ENCODE measurements around the gene ZNF182. TPM values are rescaled to one million over a fixed set of nuclear protein-coding genes. Genes with fewer than 3 reads are reported as not detected.
A peak's percentile ranks its signal among the peaks of the same experiment; 100 is the strongest.

Gene ZNF182
- total and polyA plus RNA-seq, 7 donors: 0.60 to 6.4 (median 3.9) TPM

GRCh38 chrX:48002929-48003328 lies 860 bp downstream of the ZNF182 start:
- Histone ChIP-seq H3K4me3 (peak overlapping the region; percentile 44 to 59 (median 58)), H3K9me3 (no peaks in the 10 kb centered on the region), H3K36me3 (no peaks in the 10 kb centered on the region), H3K27ac (peak overlapping the region in 2 of 4 donors; percentile 76 to 77), H3K27me3 (no peaks in the 10 kb centered on the region), H3K4me1 (peaks cover 0 to 9% (median 0%) of the 10 kb centered on the region in 4 donors)
- WGBS, 2 donors: 44 to 52% methylated on average over 7 of the region's 7 CpGs
- intact Hi-C loops (cut with DNase I): no loop called here
- TF ChIP-seq CTCF (IDR thresholded peaks at IDR 0.05) (no peak), EP300 (IDR thresholded peaks at IDR 0.05) (no peak), POLR2A (IDR thresholded peaks at IDR 0.05) (no peak), POLR2AphosphoS5 (IDR thresholded peaks at IDR 0.05) (no peak)
- DNase-seq: no peak

- H3K4me3 ChIP-seq: no peak overlapping the region
- no peaks in the 10 kb centered on the region for H3K36me3 ChIP-seq
- WGBS, 2 donors: 67 to 75% methylated on average over 3 of the region's 3 CpGs
- no peak overlapping the region for H3K27ac ChIP-seq
- intact Hi-C loops (cut with DNase I): no loop called here
- no peaks in the 10 kb centered on the region for H3K9me3 ChIP-seq
- DNase-seq: no peak
- H3K27me3 ChIP-seq: no peaks in the 10 kb centered on the region
- TF ChIP-seq EP300 (IDR thresholded peaks at IDR 0.05) (no peak), POLR2A (IDR thresholded peaks at IDR 0.05) (no peak), POLR2AphosphoS5 (IDR thresholded peaks at IDR 0.05) (no peak), CTCF (IDR thresholded peaks at IDR 0.05) (no peak)
- H3K4me1 ChIP-seq: peaks cover 0 to 9% (median 0%) of the 10 kb centered on the region in 4 donors
Measured at GRCh38 chrX:48002319-48002718, 1.5 kb downstream of the ZNF182 start.

- intact Hi-C loops (cut with DNase I): no loop called here
- no peak for DNase-seq
- Histone ChIP-seq H3K4me1 (peaks cover 0 to 9% (median 0%) of the 10 kb centered on the region in 4 donors), H3K27ac (no peak overlapping the region), H3K4me3 (no peak overlapping the region), H3K36me3 (peaks cover 0 to 6% (median 0%) of the 10 kb centered on the region in 4 donors), H3K9me3 (no peaks in the 10 kb centered on the region), H3K27me3 (no peaks in the 10 kb centered on the region)
- TF ChIP-seq CTCF (IDR thresholded peaks at IDR 0.05) (no peak), EP300 (IDR thresholded peaks at IDR 0.05) (no peak), POLR2A (IDR thresholded peaks at IDR 0.05) (no peak)
- WGBS, 2 donors: 93% methylated on average over 3 of the region's 3 CpGs
Measured at GRCh38 chrX:48001260-48001659, 2.5 kb downstream of the ZNF182 start.

GRCh38 chrX:47992669-47993068 lies 11.1 kb downstream of the ZNF182 start:
- DNase-seq: no peak
- H3K4me1 ChIP-seq: no peaks in the 10 kb centered on the region
- H3K27me3 ChIP-seq: no peaks in the 10 kb centered on the region
- no peak overlapping the region for H3K4me3 ChIP-seq
- H3K9me3 ChIP-seq: no peaks in the 10 kb centered on the region
- no peak for TF ChIP-seq POLR2AphosphoS5 (IDR thresholded peaks at IDR 0.05)
- TF ChIP-seq CTCF (IDR thresholded peaks at IDR 0.05): no peak
- no peak for TF ChIP-seq EP300 (IDR thresholded peaks at IDR 0.05)
- no peak for TF ChIP-seq POLR2A (IDR thresholded peaks at IDR 0.05)
- intact Hi-C loops (cut with DNase I): no loop called here
- peaks cover 0 to 8% (median 0%) of the 10 kb centered on the region in 4 donors for H3K36me3 ChIP-seq
- 98 to 99% methylated on average over 2 of the region's 2 CpGs for WGBS, 2 donors
- H3K27ac ChIP-seq: no peak overlapping the region

- no peaks in the 10 kb centered on the region for H3K27me3 ChIP-seq
- H3K9me3 ChIP-seq: no peaks in the 10 kb centered on the region
- intact Hi-C loops (cut with DNase I): no loop called here
- DNase-seq: no peak
- H3K4me3 ChIP-seq: no peak overlapping the region
- WGBS, 2 donors: 97 to 100% methylated on average over 1 of the region's 1 CpG
- no peaks in the 10 kb centered on the region for H3K4me1 ChIP-seq
- no peak overlapping the region for H3K27ac ChIP-seq
- no peak for TF ChIP-seq POLR2AphosphoS5 (IDR thresholded peaks at IDR 0.05)
- peaks cover 0 to 14% (median 0%) of the 10 kb centered on the region in 4 donors for H3K36me3 ChIP-seq
Measured at GRCh38 chrX:47992095-47992380, 11.8 kb downstream of the ZNF182 start.
